NCI-H1930 (cell line): Measurements from ENCODE around the gene RAB11FIP5.

Source experiments
- DNase-seq, 2 experiments: peaks; one replicate each; lab custom pipeline; 2025; lab: John Stamatoyannopoulos, UW

RAB11FIP5 gene

GRCh38 chr2:73033766-73034381 lies 78.9 kb downstream of the RAB11FIP5 start:
- DNase-seq, result no peak

GRCh38 chr2:73033142-73033765 lies 79.5 kb downstream of the RAB11FIP5 start:
- DNase-seq, result no peak

- no peak for DNase-seq
Observed at GRCh38 chr2:73032702-73033097, 80.0 kb downstream of the RAB11FIP5 start.

GRCh38 chr2:73031725-73032701 lies 80.7 kb downstream of the RAB11FIP5 start:
- no peak for DNase-seq

- DNase-seq, result no peak
Observed at GRCh38 chr2:73031095-73031678, 81.6 kb downstream of the RAB11FIP5 start.

- DNase-seq, result no peak
Observed at GRCh38 chr2:73028841-73029240, 83.9 kb downstream of the RAB11FIP5 start.

GRCh38 chr2:73027340-73027739 lies 85.4 kb downstream of the RAB11FIP5 start:
- DNase-seq, result no peak

GRCh38 chr2:73023497-73023896 lies 89.3 kb downstream of the RAB11FIP5 start:
- DNase-seq, result no peak
